Left renal pelvis (tissue), 4 donors: ENCODE measurements around the gene KRT10. TPM values are rescaled to one million over a fixed set of nuclear protein-coding genes. Genes with fewer than 3 reads are reported as not detected.
"Not testable (repeated sequence)": the region's sequence is repeated elsewhere in the genome, so short reads cannot be mapped to it uniquely, and the experiment has no call there.

Experiments used
- DNase-seq, 4 donors: peaks; one replicate each; pipeline ENCODE4 v3.0.0-alpha.2; 2013; ENCODE audit warnings: low read depth in 4 of 4, low spot score in 3 of 4
- polyA plus RNA-seq, 4 donors: library from polyadenylated mRNA; unstranded; fragments of 120-200 nt; gene quantifications; one replicate each; pipeline ENCODE4 v1.2.1, GENCODE V29; 2013; ENCODE audit not compliant: insufficient read length in 4 of 4

KRT10 gene
- polyA plus RNA-seq, result 10 to 100 TPM; 49.3 to 60.0 (median 58.1) TPM

GRCh38 chr17:40822132-40822812, at the start of gene KRT10:
Gene KRT10, minus strand, starts transcription at chr17:40822614. Its CDS starts 29 bp downstream, at chr17:40822585.
- no peak for DNase-seq

GRCh38 chr17:40871316-40871715, 48.9 kb upstream of the KRT10 start:
- no peak for DNase-seq

- DNase-seq, result no peak
Observed at GRCh38 chr17:40870136-40870535, 47.7 kb upstream of the KRT10 start.

- no peak for DNase-seq
Observed at GRCh38 chr17:40866838-40867237, 44.4 kb upstream of the KRT10 start, which contains the start of gene KRT12. Gene KRT12, minus strand, starts transcription at chr17:40867223. Its CDS starts 37 bp downstream, at chr17:40867186.

GRCh38 chr17:40864661-40865390, 42.4 kb upstream of the KRT10 start:
- no peak for DNase-seq

GRCh38 chr17:40862985-40863733, 40.7 kb upstream of the KRT10 start:
- no peak for DNase-seq

- no peak for DNase-seq
Observed at GRCh38 chr17:40859536-40859935, 37.1 kb upstream of the KRT10 start.

GRCh38 chr17:40858667-40859066, 36.3 kb upstream of the KRT10 start:
- DNase-seq, result not testable (repeated sequence)

GRCh38 chr17:40857535-40857934, 35.1 kb upstream of the KRT10 start:
- DNase-seq, result no peak

- no peak for DNase-seq
Observed at GRCh38 chr17:40854175-40854814, 31.9 kb upstream of the KRT10 start.

- DNase-seq, result no peak
Observed at GRCh38 chr17:40852364-40852763, 29.9 kb upstream of the KRT10 start.

GRCh38 chr17:40850293-40850972, 28.0 kb upstream of the KRT10 start:
- DNase-seq, result no peak

GRCh38 chr17:40849723-40850122, 27.3 kb upstream of the KRT10 start:
- DNase-seq, result no peak

GRCh38 chr17:40848583-40849235, 26.3 kb upstream of the KRT10 start:
- no peak for DNase-seq

GRCh38 chr17:40846515-40847144, 24.2 kb upstream of the KRT10 start:
- no peak for DNase-seq

GRCh38 chr17:40844671-40845107, 22.3 kb upstream of the KRT10 start:
- no peak for DNase-seq

- DNase-seq, result no peak
Observed at GRCh38 chr17:40843242-40843641, 20.8 kb upstream of the KRT10 start.

- DNase-seq, result no peak
Observed at GRCh38 chr17:40841246-40841645, 18.8 kb upstream of the KRT10 start.

GRCh38 chr17:40839194-40839593, 16.8 kb upstream of the KRT10 start:
- DNase-seq, result no peak
